Measurements from ENCODE around the gene NXF1.
"Not testable (repeated sequence)": the region's sequence is repeated elsewhere in the genome, so short reads cannot be mapped to it uniquely, and the experiment has no call there.

Gene NXF1

DNA sequence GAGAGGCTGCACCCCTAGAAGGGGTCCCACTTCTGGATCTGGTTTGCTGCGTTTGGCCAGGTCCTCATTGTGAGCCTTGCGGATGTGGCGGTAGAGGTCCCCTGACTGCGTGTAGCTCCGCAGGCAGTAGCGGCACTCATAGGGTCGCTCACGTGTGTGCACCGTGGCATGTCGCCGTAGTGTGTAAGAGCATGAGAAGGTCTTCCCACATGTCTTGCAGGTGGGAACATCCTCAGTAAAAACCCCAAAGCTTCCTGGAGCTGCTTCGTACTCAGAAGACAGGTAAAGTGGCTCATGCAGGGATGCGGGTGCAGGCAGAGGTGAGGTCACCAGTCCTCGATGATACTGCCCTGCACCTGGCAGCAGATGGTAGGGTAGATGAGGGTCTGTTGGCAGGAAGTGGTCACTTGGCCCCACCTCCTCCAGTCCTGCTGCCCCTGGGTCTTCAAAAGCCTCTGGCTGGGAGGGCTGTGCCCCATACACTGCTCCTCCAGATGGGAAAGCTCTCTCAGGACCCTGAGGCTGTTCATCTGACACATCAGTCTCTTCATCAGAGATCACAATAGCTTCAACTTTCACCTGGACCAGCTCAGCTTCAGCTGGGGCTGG lies 53.0 kb downstream of the NXF1 start:
- Histone ChIP-seq H3K9me3 (ENCODE audit: control insufficient read depth, insufficient read depth, low read depth, low read length) (no peaks in the 10 kb centered on the region), H3K4me3 (ENCODE audit: low read depth, low read length) (no peak overlapping the region), H3K27ac (ENCODE audit: extremely low read depth, low read depth, low read length) (no peak overlapping the region), H3K4me1 (ENCODE audit: control insufficient read depth, insufficient read depth, low read length) (no peaks in the 10 kb centered on the region), H3K36me3 (ENCODE audit: control insufficient read depth in 2 of 2, insufficient read depth in 1 of 2, low read length in 2 of 2) (peaks cover 0 to 18% of the 10 kb centered on the region in 2 experiments; a peak in 2 of 3 replicates)
- TF ChIP-seq, protein P1, sequence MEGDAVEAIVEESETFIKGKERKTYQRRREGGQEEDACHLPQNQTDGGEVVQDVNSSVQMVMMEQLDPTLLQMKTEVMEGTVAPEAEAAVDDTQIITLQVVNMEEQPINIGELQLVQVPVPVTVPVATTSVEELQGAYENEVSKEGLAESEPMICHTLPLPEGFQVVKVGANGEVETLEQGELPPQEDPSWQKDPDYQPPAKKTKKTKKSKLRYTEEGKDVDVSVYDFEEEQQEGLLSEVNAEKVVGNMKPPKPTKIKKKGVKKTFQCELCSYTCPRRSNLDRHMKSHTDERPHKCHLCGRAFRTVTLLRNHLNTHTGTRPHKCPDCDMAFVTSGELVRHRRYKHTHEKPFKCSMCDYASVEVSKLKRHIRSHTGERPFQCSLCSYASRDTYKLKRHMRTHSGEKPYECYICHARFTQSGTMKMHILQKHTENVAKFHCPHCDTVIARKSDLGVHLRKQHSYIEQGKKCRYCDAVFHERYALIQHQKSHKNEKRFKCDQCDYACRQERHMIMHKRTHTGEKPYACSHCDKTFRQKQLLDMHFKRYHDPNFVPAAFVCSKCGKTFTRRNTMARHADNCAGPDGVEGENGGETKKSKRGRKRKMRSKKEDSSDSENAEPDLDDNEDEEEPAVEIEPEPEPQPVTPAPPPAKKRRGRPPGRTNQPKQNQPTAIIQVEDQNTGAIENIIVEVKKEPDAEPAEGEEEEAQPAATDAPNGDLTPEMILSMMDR (tag by site-specific recombination; IDR thresholded peaks at IDR 0.05), result no peak
- no peak for TF ChIP-seq ZNF366 (tag by site-specific recombination; conservative IDR thresholded peaks at IDR 0.05)
- TF ChIP-seq, protein P2, sequence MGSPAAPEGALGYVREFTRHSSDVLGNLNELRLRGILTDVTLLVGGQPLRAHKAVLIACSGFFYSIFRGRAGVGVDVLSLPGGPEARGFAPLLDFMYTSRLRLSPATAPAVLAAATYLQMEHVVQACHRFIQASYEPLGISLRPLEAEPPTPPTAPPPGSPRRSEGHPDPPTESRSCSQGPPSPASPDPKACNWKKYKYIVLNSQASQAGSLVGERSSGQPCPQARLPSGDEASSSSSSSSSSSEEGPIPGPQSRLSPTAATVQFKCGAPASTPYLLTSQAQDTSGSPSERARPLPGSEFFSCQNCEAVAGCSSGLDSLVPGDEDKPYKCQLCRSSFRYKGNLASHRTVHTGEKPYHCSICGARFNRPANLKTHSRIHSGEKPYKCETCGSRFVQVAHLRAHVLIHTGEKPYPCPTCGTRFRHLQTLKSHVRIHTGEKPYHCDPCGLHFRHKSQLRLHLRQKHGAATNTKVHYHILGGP (tag by site-specific recombination; IDR thresholded peaks at IDR 0.05), result no peak
- TF ChIP-seq ZNF548 (tag by site-specific recombination; IDR thresholded peaks at IDR 0.05), result no peak
- no peak for TF ChIP-seq ZNF621 (tag by site-specific recombination; IDR thresholded peaks at IDR 0.05)
- TF ChIP-seq ZNF114 (tag by site-specific recombination; IDR thresholded peaks at IDR 0.05), result no peak
- no peak for TF ChIP-seq ZNF394 (tag by site-specific recombination; IDR thresholded peaks at IDR 0.05; ENCODE audit: borderline replicate concordance)
- POLR2A ChIA-PET, result interaction anchor here (0.5 to 2.6 kb wide), 4 partner anchors 9 to 159 kb away, joined by 3 to 28 read pairs (median 6); partner anchors contain the start of gene POLR2G
- CTCF ChIA-PET, result interaction anchor here (0.8 to 2.1 kb wide), 4 partner anchors 17 to 132 kb away, joined by 3 to 11 read pairs (median 4); no protein-coding TSS in a partner anchor

DNA sequence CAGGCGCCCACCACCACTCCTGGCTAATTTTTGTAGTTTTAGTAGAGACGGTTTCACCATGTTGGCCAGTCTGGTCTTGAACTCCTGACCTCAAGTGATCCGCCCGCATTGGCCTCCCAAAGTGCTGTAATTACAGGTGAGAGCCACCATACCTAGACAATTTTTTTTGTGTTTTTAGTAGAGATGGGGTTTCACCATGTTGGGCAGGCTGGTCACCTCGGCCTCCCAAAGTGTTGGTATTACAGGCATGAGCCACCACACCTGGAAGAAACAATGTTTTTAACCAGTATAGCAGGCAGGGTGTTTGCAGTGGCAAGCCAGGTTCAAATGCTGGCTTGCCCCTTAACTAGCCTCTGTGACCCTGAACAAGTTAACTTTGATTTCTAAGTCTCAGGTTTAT lies 55.3 kb downstream of the NXF1 start:
- not testable (repeated sequence) for H3K4me3 ChIP-seq (ENCODE audit: low read depth, low read length); H3K9me3 ChIP-seq (ENCODE audit: control insufficient read depth, insufficient read depth, low read depth, low read length); H3K27ac ChIP-seq (ENCODE audit: extremely low read depth, low read depth, low read length); H3K4me1 ChIP-seq (ENCODE audit: control insufficient read depth, insufficient read depth, low read length)
- POLR2A ChIA-PET, result interaction anchor here (0.7 kb wide), 2 partner anchors 22 to 418 kb away, joined by 4 to 7 read pairs; partner anchors contain the start of gene TAF6L
- CTCF ChIA-PET, result interaction anchor here (1.2 kb wide), 1 partner anchor 20 kb away, joined by 3 read pairs; no protein-coding TSS in a partner anchor
- TF ChIP-seq, protein P3, sequence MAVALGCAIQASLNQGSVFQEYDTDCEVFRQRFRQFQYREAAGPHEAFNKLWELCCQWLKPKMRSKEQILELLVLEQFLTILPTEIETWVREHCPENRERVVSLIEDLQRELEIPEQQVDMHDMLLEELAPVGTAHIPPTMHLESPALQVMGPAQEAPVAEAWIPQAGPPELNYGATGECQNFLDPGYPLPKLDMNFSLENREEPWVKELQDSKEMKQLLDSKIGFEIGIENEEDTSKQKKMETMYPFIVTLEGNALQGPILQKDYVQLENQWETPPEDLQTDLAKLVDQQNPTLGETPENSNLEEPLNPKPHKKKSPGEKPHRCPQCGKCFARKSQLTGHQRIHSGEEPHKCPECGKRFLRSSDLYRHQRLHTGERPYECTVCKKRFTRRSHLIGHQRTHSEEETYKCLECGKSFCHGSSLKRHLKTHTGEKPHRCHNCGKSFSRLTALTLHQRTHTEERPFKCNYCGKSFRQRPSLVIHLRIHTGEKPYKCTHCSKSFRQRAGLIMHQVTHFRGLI (tag by site-specific recombination; IDR thresholded peaks at IDR 0.05), result peak; percentile 87
- H3K36me3 ChIP-seq (ENCODE audit: control insufficient read depth in 2 of 2, insufficient read depth in 1 of 2, low read length in 2 of 2), result peaks cover 0 to 18% of the 10 kb centered on the region in 2 experiments; a peak in 2 of 3 replicates

DNA sequence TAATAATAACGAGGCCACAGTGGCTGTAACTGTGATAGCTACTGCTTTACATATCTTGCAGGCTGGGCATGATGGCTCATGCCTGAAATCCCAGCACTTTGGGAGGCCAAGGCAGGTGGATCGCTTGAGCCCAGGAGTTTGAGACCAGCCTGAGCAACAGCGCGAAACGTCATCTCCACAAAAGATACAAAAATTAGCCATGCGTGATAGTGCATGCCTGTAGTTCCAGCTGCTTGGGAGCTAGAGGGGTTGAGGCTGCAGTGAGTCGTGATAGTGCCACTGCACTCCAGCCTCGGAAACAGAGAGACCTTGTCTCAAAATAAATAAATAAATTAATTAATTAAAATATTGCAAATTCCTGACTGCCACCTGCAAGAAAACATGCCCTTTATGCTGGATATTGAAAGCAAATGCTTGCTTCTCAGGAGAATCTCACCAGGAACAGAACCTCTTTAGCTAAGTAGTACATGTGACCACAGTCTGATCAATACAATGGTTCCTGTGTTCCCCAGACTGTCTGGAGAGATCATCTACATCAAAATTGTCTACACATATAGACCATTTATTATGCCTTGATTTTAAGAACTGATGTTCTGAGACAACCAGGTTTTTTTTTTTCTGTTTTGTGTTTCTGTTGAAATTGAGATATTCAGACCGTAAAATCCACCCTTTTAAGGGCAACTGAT lies 57.6 kb downstream of the NXF1 start:
- no peak overlapping the region for H3K4me3 ChIP-seq (ENCODE audit: low read depth, low read length)
- no peak overlapping the region for H3K27ac ChIP-seq (ENCODE audit: extremely low read depth, low read depth, low read length)
- no peaks in the 10 kb centered on the region for H3K4me1 ChIP-seq (ENCODE audit: control insufficient read depth, insufficient read depth, low read length)
- CTCF ChIA-PET, result interaction anchor here (0.6 to 1.6 kb wide), 6 partner anchors 20 to 157 kb away, joined by 3 to 5 read pairs (median 4); partner anchors contain the start of gene TMEM179B
- TF ChIP-seq, protein P4, sequence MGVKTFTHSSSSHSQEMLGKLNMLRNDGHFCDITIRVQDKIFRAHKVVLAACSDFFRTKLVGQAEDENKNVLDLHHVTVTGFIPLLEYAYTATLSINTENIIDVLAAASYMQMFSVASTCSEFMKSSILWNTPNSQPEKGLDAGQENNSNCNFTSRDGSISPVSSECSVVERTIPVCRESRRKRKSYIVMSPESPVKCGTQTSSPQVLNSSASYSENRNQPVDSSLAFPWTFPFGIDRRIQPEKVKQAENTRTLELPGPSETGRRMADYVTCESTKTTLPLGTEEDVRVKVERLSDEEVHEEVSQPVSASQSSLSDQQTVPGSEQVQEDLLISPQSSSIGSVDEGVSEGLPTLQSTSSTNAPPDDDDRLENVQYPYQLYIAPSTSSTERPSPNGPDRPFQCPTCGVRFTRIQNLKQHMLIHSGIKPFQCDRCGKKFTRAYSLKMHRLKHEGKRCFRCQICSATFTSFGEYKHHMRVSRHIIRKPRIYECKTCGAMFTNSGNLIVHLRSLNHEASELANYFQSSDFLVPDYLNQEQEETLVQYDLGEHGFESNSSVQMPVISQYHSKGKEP (tag by site-specific recombination; IDR thresholded peaks at IDR 0.05), result peak; percentile 92
- no peak for TF ChIP-seq MYNN (tag by site-specific recombination; IDR thresholded peaks at IDR 0.05; ENCODE audit: borderline replicate concordance)
- H3K9me3 ChIP-seq (ENCODE audit: control insufficient read depth, insufficient read depth, low read depth, low read length), result no peaks in the 10 kb centered on the region
- H3K36me3 ChIP-seq (ENCODE audit: control insufficient read depth in 2 of 2, insufficient read depth in 1 of 2, low read length in 2 of 2), result peaks cover 0 to 14% of the 10 kb centered on the region in 2 experiments; a peak in 2 of 3 replicates
- POLR2A ChIA-PET, result interaction anchor here (0.7 to 2.8 kb wide), 3 partner anchors 14 to 22 kb away, joined by 3 to 14 read pairs (median 4); partner anchors contain the start of genes HNRNPUL2 and POLR2G

All from HEK293 (cell line).